Stimulated activated CD4-positive, alpha-beta T cell treated with anti-CD3 and anti-CD28 coated beads, Interleukin-15, amount 100 ng/mL, for 1 hour (primary cell): ENCODE results near the gene POU2F3.

Experiments used
- DNase-seq, 2 donors: peaks; one replicate each; pipeline ENCODE4 v3.0.0-alpha.2; 2020; ENCODE audit warnings: low read depth in 1 of 2, low spot score in 1 of 2

The POU2F3 gene

GRCh38 chr11:120210626-120211521 is 29.1 kb upstream of the POU2F3 start, which contains the start of gene OAF:
OAF (plus strand) TSS chr11:120211032; CDS start chr11:120211280, 248 bp downstream.
- peak; percentile 10 to 25 for DNase-seq

GRCh38 chr11:120211522-120212258 is 28.2 kb upstream of the POU2F3 start:
- no peak for DNase-seq

- DNase-seq = no peak
These were observed 27.6 kb upstream of the POU2F3 start for GRCh38 chr11:120212259-120212878.

- no peak for DNase-seq
These were observed 27.0 kb upstream of the POU2F3 start for GRCh38 chr11:120212926-120213325.

- no peak for DNase-seq
These were observed 25.4 kb upstream of the POU2F3 start for GRCh38 chr11:120214581-120214980.

GRCh38 chr11:120215634-120216033 is 24.3 kb upstream of the POU2F3 start:
- no peak for DNase-seq

- DNase-seq = no peak
These were observed 23.4 kb upstream of the POU2F3 start for GRCh38 chr11:120216426-120217102.

GRCh38 chr11:120217526-120217925 is 22.4 kb upstream of the POU2F3 start:
- DNase-seq = no peak

- no peak for DNase-seq
These were observed 21.8 kb upstream of the POU2F3 start for GRCh38 chr11:120217941-120218694.

- DNase-seq = no peak
These were observed 21.3 kb upstream of the POU2F3 start for GRCh38 chr11:120218695-120219033.

GRCh38 chr11:120219232-120219937 is 20.6 kb upstream of the POU2F3 start:
- DNase-seq = no peak

GRCh38 chr11:120219938-120220746 is 19.8 kb upstream of the POU2F3 start:
- DNase-seq = no peak

- DNase-seq = no peak
These were observed 19.2 kb upstream of the POU2F3 start for GRCh38 chr11:120220747-120221037.

GRCh38 chr11:120221115-120221752 is 18.7 kb upstream of the POU2F3 start:
- DNase-seq = no peak

- no peak for DNase-seq
These were observed 17.0 kb upstream of the POU2F3 start for GRCh38 chr11:120222916-120223315.

GRCh38 chr11:120223793-120224192 is 16.1 kb upstream of the POU2F3 start:
- no peak for DNase-seq

GRCh38 chr11:120224361-120224760 is 15.6 kb upstream of the POU2F3 start:
- DNase-seq = no peak

GRCh38 chr11:120224972-120225909 is 14.7 kb upstream of the POU2F3 start:
- DNase-seq = no peak
